GM18517 (cell line): ENCODE data around the gene PRR12.

Source experiments
- ATAC-seq: cut with Tn5 transposase; IDR thresholded peaks from one replicate; pipeline ENCODE4 v1.9.1; 2021; ENCODE audit warnings: mild to moderate bottlenecking, moderate library complexity; ENCODE audit not compliant: unreplicated experiment

PRR12 gene

GRCh38 chr19:49591731-49592485 lies 926 bp downstream of the PRR12 start:
- no peak for ATAC-seq

- no peak for ATAC-seq
These were observed 1.7 kb downstream of the PRR12 start for GRCh38 chr19:49592486-49593232.

DNA sequence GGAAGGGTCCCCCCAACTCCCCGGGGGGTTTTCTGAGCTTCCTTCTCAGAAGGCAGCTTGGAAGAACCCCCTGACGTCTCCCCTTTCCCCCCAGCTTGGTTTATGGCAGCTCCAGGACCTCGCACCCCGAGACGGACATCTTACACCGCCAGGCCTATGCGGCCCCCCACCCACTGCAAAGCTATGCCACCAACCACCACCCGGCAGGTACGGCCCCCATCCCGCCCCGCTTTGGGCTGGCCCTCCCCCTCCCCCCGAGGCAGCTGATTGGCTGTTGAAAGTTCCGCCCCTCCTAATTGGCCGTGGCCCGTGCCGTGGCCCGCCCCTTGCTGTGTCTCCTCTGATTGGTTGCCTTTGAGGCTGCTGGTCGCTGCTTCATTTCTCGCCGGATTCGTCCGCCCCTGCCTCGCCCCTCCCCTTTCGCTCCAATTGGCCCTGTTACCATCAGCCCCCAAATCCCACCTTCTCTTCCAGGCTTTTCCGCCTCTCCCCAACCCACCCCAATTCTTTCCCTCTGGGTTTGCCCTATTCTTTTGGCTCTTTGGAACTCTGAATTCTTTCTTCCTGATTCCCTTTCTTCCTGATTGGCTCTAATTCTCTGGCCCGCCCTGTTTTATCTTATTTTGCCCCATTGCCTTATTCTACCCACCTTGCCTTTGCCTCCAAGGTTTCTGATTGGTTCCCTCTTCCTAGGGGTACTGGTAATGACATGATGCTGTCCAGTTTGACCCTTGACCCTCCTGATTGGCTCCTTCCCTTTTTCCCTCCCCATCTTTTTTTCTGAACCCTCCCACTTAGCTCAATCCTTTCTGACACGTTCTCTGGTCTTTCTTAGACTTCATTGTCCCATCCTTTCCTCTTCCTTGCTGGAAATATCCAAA lies 2.5 kb downstream of the PRR12 start:
- no peak for ATAC-seq

DNA sequence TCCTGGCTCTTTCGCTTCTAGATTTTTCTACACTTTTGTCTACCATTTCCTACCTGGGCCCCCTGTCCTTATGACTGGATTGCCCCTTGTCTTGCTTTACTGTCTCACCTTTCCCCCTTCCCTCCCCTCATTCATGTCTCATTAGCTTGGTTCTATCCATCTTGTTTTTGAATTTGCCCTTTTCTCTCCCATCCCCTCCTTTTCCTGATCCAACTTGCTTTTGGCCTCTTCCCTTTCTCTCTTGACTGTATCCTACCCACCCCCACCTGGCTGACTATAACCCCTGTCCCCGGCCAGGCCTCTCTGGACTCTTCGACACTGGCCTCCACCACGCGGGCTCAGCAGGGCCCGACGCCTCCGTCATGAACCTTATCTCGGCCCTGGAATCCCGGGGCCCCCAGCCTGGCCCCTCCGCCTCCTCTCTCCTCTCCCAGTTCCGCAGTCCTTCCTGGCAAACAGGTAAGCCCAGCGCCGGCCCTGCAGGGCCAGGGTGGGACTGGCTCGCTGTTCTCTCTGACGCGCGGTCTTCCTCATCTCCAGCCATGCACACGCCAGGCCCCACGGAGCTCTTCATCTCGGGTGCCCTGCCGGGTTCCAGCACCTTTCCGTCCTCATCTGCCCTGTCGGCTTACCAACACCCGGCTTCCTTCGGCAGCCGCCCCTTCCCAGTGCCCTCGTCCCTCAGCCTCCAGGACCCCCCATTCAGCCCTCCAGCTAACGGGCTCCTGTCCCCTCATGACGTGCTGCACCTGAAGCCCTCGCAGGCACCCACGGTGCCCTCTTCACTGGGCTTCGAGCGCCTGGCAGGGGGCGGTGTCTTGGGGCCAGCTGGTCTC lies 3.4 kb downstream of the PRR12 start:
- no peak for ATAC-seq

- no peak for ATAC-seq
These were observed 4.2 kb downstream of the PRR12 start for GRCh38 chr19:49594993-49595818.

GRCh38 chr19:49595819-49596404 lies 4.9 kb downstream of the PRR12 start:
- ATAC-seq, result no peak

DNA sequence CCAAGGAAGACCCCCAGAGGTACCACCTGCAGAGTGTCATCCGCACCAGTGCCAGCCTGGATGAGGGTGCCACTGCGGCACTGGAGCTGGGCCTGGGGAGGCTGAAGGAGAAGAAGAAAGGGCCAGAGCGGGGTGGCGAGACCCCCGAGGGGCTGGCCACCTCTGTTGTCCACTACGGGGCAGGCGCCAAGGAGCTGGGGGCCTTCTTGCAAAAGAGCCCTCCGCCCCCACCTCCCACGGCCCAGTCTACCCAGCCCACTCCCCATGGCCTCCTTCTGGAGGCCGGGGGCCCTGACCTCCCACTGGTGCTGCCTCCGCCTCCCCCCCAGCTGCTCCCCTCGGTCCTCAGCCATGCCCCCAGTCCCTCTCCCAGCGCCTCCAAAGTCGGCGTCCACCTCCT lies 5.4 kb downstream of the PRR12 start:
- no peak for ATAC-seq

GRCh38 chr19:49596954-49597702 lies 6.1 kb downstream of the PRR12 start:
- no peak for ATAC-seq

DNA sequence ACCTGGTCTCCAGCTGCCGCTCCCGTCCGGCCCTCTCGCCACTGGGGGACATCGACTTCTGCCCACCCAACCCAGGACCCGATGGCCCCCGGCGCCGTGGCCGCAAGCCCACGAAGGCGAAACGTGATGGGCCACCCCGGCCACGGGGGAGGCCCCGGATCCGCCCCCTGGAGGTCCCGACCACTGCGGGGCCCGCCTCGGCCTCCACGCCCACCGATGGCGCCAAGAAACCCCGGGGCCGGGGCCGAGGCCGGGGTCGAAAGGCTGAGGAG lies 6.7 kb downstream of the PRR12 start:
- no peak for ATAC-seq

DNA sequence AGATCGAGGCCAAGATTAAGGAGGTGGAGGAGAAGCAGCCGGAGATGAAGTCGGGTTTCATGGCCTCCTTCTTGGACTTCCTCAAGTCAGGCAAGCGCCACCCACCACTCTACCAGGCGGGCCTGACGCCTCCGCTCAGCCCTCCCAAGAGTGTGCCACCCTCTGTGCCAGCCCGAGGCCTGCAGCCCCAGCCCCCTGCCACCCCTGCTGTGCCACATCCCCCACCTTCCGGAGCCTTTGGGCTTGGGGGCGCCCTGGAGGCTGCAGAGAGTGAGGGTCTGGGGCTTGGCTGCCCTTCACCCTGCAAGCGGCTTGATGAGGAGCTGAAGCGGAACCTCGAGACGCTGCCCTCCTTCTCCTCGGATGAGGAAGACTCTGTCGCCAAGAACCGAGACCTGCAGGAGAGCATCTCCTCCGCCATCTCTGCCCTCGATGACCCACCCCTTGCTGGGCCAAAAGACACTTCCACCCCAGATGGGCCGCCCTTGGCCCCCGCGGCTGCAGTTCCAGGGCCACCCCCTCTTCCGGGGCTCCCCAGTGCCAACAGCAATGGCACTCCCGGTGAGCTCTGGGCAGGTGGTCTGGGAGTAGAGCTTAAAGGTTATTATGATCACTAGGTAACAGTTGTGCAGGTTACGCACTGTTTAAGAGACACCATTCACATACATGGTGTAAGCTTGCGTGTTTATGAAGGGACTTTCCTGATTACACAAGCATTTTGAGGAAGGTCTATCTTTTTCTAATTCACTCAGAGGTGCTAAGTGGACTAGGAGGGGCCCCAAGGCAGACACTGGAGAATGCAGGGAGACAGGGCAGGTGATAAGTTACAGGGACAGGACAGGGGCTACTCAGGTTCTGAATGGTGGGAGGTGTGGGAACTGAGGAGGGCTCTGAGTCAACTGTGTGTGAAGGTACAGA lies 8.7 kb downstream of the PRR12 start:
- no peak for ATAC-seq

DNA sequence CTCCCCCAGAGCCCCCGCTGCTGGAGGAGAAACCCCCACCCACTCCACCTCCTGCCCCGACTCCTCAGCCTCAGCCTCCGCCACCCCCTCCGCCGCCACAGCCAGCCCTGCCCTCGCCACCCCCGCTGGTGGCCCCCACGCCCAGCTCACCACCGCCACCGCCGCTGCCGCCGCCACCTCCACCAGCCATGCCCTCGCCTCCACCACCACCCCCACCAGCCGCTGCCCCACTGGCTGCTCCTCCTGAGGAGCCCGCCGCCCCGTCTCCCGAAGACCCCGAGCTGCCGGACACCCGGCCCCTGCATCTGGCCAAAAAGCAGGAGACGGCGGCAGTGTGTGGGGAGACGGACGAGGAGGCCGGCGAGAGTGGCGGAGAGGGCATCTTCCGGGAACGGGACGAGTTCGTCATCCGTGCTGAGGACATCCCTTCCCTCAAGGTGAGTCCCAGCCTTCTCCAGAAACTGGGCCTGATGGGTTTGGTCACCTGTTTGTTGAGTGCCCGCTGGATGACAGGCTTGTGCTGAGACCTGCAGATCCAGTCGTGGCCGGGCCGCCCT lies 10.6 kb downstream of the PRR12 start:
- no peak for ATAC-seq

DNA sequence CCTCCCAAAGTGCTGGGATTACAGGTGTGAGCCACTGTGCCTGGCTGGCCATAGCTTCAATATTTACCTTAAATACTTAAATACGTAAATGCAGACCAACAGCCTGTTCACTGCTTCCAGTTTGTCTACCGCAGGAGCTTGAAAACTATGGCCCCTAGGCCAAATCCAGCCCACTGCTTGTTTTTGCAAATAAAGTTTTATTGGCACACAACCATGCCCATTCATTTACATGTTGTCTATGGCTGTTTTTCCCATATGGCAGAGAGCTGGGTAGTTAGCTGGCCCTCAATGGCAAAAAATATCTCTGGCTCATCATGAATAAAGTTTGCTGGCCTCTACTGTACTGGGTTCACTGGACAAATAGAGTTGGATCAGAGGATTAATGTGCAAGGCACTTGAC lies 11.8 kb downstream of the PRR12 start:
- no peak for ATAC-seq

DNA sequence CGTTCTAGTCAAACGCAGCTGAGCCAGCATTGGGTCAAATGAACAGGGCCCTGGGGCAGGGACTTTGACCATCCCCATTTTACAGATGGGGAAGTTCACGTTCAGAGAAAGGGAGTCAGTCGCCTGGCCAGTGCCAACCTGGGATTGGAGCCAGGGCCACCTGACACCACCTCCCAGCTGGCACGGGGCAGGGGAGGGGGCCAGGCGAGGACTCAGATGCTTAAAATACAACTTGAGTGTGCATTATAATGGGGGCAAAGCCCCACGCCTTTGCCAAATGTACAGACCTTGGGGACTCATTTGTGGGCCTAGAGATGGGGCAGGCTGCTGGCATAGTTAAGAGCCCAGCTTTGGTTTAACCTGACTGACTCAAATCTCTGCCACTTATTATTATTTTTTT lies 14.6 kb downstream of the PRR12 start:
- no peak for ATAC-seq

DNA sequence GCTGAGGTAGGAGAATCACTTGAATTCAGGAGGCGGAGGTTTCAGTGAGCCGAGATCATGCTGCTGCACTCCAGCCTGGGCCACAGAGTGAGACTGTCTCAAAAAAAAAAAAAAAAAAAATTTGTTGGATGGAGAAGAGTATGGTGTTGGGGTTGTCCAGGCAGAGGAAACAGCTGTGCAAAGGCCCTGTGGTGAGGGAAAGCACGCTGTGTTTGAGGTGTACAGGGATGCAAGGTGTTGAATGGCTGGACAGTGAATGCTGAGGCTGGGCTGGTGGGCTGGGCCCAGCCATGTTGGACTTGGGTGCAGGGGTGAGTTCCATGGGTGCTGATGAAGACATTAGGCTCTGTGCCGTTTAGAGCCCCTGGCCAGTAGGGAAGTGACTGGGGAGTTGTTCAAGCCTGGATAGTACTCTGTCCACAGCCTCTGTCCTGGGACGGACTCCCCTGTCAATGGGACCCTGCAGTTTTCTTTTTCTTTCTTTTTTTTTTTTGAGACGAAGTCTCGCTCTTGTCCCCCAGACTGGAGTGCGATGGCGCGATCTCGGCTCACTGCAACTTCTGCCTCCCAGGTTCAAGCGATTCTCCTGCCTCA lies 18.6 kb downstream of the PRR12 start:
- ATAC-seq, result no peak

GRCh38 chr19:49613374-49613773 lies 22.4 kb downstream of the PRR12 start:
- no peak for ATAC-seq

- no peak for ATAC-seq
These were observed 23.3 kb downstream of the PRR12 start for GRCh38 chr19:49614096-49614833.
